ENCODE measurements around the gene FHAD1.

Gene FHAD1

GRCh38 chr1:15332952-15333715 is 86.1 kb downstream of the FHAD1 start:
- no peak for ATAC-seq
- TF ChIP-seq TCF4 (CRISPR knock-in tag; IDR thresholded peaks at IDR 0.05; ENCODE audit: borderline replicate concordance) = no peak
- TF ChIP-seq OSR1 (CRISPR knock-in tag; IDR thresholded peaks at IDR 0.05) = no peak
- no peak for TF ChIP-seq ARNTL (CRISPR knock-in tag; IDR thresholded peaks at IDR 0.05; ENCODE audit: borderline replicate concordance, low read depth)
- no peak for TF ChIP-seq CREB5 (CRISPR knock-in tag; IDR thresholded peaks at IDR 0.05; ENCODE audit: low read depth)
- no peak for TF ChIP-seq CSRNP3 (CRISPR knock-in tag; IDR thresholded peaks at IDR 0.05)
- no peak for TF ChIP-seq ZFP3 (CRISPR knock-in tag; IDR thresholded peaks at IDR 0.05)
- TF ChIP-seq BACH2 (CRISPR knock-in tag; IDR thresholded peaks at IDR 0.05; ENCODE audit: borderline replicate concordance) = no peak
- no peak for TF ChIP-seq PATZ1 (CRISPR knock-in tag; IDR thresholded peaks at IDR 0.05; ENCODE audit: borderline replicate concordance)
- TF ChIP-seq PPARA (CRISPR knock-in tag; IDR thresholded peaks at IDR 0.05; ENCODE audit: borderline replicate concordance) = no peak
- TF ChIP-seq GLIS3 (CRISPR knock-in tag; IDR thresholded peaks at IDR 0.05) = no peak
- TF ChIP-seq POU6F1 (CRISPR knock-in tag; IDR thresholded peaks at IDR 0.05; ENCODE audit: borderline replicate concordance, low read depth) = no peak

GRCh38 chr1:15334995-15335394 is 88.0 kb downstream of the FHAD1 start:
- no peak for ATAC-seq
- no peak for TF ChIP-seq OSR1 (CRISPR knock-in tag; IDR thresholded peaks at IDR 0.05)
- TF ChIP-seq POU6F1 (CRISPR knock-in tag; IDR thresholded peaks at IDR 0.05; ENCODE audit: borderline replicate concordance, low read depth) = no peak
- no peak for TF ChIP-seq ZFP30 (CRISPR knock-in tag; IDR thresholded peaks at IDR 0.05)
- no peak for TF ChIP-seq ZNF70 (CRISPR knock-in tag; IDR thresholded peaks at IDR 0.05)
- no peak for TF ChIP-seq TCF4 (CRISPR knock-in tag; IDR thresholded peaks at IDR 0.05; ENCODE audit: borderline replicate concordance)
- TF ChIP-seq GLIS3 (CRISPR knock-in tag; IDR thresholded peaks at IDR 0.05) = no peak
- TF ChIP-seq ESRRG (CRISPR knock-in tag; IDR thresholded peaks at IDR 0.05) = no peak

- TF ChIP-seq ZC3H10 (CRISPR knock-in tag; IDR thresholded peaks at IDR 0.05) (no peak), BACH2 (CRISPR knock-in tag; IDR thresholded peaks at IDR 0.05; ENCODE audit: borderline replicate concordance) (no peak), PPARA (CRISPR knock-in tag; IDR thresholded peaks at IDR 0.05; ENCODE audit: borderline replicate concordance) (no peak), SNAI2 (CRISPR knock-in tag; IDR thresholded peaks at IDR 0.05) (no peak), TSHZ2 (CRISPR knock-in tag; IDR thresholded peaks at IDR 0.05) (no peak), POU6F1 (CRISPR knock-in tag; IDR thresholded peaks at IDR 0.05; ENCODE audit: borderline replicate concordance, low read depth) (no peak)
- no peak for ATAC-seq
Observed at GRCh38 chr1:15336866-15337265, 89.8 kb downstream of the FHAD1 start.

All from SK-N-SH treated with all-trans-retinoic acid at 6 μM for 48 hours (cell line).